SK-N-MC (cell line): ENCODE data around the gene FZD4.
A peak's percentile ranks its signal among the peaks of the same experiment; 100 is the strongest.
"Not testable (repeated sequence)": the region's sequence is repeated elsewhere in the genome, so short reads cannot be mapped to it uniquely, and the experiment has no call there.

Source experiments
- DNase-seq: peaks from one replicate; pipeline ENCODE4 v3.0.0-alpha.2; 2011; ENCODE audit warnings: low read depth, low spot score
- H3K27ac ChIP-seq: fragments of 200-600 bp; sonication (generic); 2 replicates; pipeline ENCODE4 v1.5.1; 2016; ENCODE audit warnings: mixed run types
- H3K36me3 ChIP-seq: fragments of 200-600 bp; sonication (generic); 2 replicates; pipeline ENCODE4 v1.6.1; 2017; ENCODE audit warnings: antibody characterized with exemption, low read length, mixed read lengths; ENCODE audit not compliant: insufficient read depth
- H3K4me3 ChIP-seq: fragments of 200-600 bp; sonication (generic); 2 replicates; pipeline ENCODE4 v1.5.1; 2016
- H3K9ac ChIP-seq: fragments of 200-600 bp; sonication (generic); 2 replicates; pipeline ENCODE4 v1.8.0; 2017; ENCODE audit warnings: mixed run types, mixed read lengths; ENCODE audit not compliant: insufficient read length
- H3K9me3 ChIP-seq: fragments of 200-600 bp; sonication (generic); 2 replicates; pipeline ENCODE4 v1.6.1; 2017; ENCODE audit warnings: low read depth, mild to moderate bottlenecking, antibody characterized with exemption, low read length, moderate library complexity, mixed read lengths
- EZH2 ChIP-seq: fragments of 200-600 bp; sonication (generic); IDR thresholded peaks from one replicate; pipeline ENCODE4 v1.6.1; 2017; ENCODE audit warnings: antibody characterized with exemption
- FOXP2 ChIP-seq: optimal IDR thresholded peaks from 2 replicates; pipeline ENCODE3; 2011; ENCODE audit warnings: mild to moderate bottlenecking, moderate library complexity; ENCODE audit not compliant: insufficient read depth; ENCODE audit errors: extremely low read length, control extremely low read depth
- POLR2AphosphoS5 ChIP-seq: IDR thresholded peaks from 2 replicates; pipeline ENCODE4 v1.6.1; 2012; ENCODE audit warnings: mild to moderate bottlenecking, low read depth, low read length, borderline replicate concordance

The FZD4 gene

DNA sequence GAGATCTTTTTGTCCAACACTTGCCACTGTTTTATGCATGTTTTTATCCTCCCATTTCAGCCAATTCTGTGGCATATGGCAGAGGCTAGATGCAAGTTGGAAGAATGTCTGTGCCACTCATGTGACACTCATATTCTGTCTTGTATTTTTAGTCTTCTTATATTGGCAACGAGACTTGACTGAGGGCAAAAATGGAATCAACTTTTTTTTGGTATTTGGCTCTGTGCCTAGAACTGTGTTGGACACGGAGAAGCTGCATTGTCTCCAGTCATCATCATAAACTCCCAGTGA, 1.7 kb upstream of the FZD4 start:
- TF ChIP-seq POLR2AphosphoS5 (no peak), FOXP2 (no peak), EZH2 (no peak)
- H3K4me3 ChIP-seq, result no peak overlapping the region
- H3K27ac ChIP-seq, result no peak overlapping the region
- no peaks in the 10 kb centered on the region for H3K9me3 ChIP-seq
- peaks cover 5% of the 10 kb centered on the region; the same call in 1 of the 2 replicates for H3K36me3 ChIP-seq
- no peak for DNase-seq
- no peak overlapping the region for H3K9ac ChIP-seq

DNA sequence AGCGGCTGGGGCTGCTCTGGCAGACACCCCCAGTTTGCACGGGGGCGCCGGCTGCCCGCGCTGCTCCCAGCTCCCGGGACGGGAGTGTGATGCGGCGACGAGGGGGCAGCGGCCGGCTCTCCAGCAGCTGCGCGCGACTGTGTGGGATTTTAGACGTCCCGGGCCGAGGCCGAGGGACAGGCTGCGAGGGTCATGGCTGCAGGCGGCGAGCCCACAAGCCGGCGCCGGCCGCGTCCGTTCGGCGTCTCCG, 159 bp downstream of the FZD4 start:
- Histone ChIP-seq H3K9me3 (no peaks in the 10 kb centered on the region), H3K36me3 (peaks cover 12% of the 10 kb centered on the region; the same call in 1 of the 2 replicates), H3K27ac (no peak overlapping the region), H3K9ac (peak overlapping the region; percentile 21), H3K4me3 (peak overlapping the region; percentile 81)
- no peak for DNase-seq
- TF ChIP-seq FOXP2, result no peak
- TF ChIP-seq POLR2AphosphoS5, result peak; percentile 40; the same call in 1 of the 2 replicates

DNA sequence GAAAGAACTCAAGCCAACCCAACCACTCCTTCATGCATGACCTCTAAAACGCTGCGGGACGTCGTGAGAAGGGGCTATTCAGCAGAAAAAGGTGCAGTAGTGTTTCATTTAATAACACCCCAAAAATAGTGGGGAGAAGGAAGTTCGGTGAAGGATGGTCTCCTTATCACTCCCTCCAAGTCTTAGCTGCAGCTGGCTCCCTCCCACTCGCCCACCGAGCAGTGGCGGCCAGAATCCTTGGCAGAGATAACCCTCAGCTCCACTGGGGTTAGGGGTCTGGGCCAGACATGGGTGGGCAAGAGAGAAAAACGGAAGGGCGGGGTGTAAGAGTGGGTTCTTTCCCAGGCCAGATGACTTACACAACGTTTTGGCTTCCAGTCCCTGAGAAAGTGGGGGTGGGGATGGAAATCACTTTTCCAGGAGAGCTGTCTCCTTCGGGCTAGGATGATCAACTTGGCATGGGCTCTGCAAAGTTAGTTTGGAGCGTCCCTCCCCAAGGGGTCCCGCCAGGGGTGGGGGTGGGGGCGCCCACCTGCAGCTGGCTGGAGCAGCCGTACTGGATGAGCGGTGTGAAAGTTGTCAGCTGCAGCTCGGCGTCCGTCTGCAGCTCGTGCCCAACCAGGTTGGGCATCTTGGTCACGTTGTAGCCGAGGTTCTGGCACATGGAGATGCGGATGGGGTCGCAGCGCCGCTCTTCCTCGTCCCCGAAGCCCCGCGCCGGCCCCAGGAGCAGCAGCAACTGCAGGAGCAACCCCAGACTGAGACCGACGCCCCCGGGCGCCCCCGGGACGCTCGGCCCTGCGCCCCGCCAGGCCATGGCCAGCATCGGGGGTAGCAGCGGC, 705 bp downstream of the FZD4 start:
- H3K9me3 ChIP-seq, result no peaks in the 10 kb centered on the region
- peak overlapping the region; percentile 21 for H3K9ac ChIP-seq
- no peak for DNase-seq
- H3K36me3 ChIP-seq, result peaks cover 12% of the 10 kb centered on the region; the same call in 1 of the 2 replicates
- peak overlapping the region; percentile 81 for H3K4me3 ChIP-seq
- no peak overlapping the region for H3K27ac ChIP-seq
- TF ChIP-seq POLR2AphosphoS5 (no peak), EZH2 (no peak), FOXP2 (no peak)

DNA sequence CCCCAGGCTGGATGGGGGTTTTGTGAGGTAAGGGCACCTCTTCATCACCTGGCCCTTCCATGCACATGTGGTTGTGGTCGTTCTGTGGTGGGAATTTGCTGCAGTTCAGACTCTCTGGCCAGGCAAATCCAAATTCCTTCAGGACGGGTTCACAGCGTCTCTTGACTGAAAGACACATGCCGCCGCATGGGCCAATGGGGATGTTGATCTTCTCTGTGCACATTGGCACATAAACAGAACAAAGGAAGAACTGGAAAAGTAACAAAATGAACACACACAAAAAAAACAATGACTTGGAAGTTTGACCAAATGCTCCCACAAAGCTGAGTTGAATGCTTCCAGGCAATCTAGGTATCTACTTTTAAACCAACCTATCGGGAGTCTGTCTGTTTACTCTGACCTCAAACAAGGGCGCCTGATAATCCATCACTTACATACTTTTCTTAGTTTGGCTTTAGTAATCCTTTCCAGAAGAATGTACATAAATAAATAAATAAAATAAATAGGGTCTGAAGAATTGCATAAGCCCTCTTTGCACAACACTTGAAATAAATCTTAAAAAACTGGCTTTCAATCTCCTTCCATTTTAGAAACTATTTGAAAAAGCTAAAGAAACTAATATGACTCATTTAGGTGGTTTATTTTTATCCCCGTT, 2.8 kb downstream of the FZD4 start:
- H3K36me3 ChIP-seq, result peaks cover 12% of the 10 kb centered on the region; the same call in 1 of the 2 replicates
- H3K27ac ChIP-seq, result no peak overlapping the region
- DNase-seq, result no peak
- no peak overlapping the region for H3K9ac ChIP-seq
- no peak for TF ChIP-seq FOXP2
- no peak for TF ChIP-seq POLR2AphosphoS5
- no peak for TF ChIP-seq EZH2
- no peaks in the 10 kb centered on the region for H3K9me3 ChIP-seq
- H3K4me3 ChIP-seq, result no peak overlapping the region

DNA sequence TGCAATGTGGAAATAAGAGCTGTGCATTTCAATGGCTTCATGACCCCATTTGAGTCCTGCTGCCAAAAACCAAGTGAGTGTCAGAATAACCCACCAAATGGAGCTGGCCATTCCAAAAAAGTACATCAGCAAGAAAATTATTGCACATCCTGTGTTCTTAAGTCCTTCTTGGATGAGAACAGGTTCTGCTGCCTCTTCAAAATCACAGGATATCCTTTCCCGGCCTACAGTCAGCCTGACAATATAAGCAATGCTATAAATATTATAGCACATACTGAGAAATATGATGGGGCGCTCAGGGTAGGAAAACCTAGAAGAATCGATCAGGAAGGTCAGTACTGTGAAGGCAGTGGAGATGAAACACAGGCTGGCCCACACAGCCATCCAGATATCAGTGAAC, 3.5 kb downstream of the FZD4 start:
- Histone ChIP-seq H3K9me3 (no peaks in the 10 kb centered on the region), H3K9ac (no peak overlapping the region), H3K4me3 (no peak overlapping the region), H3K36me3 (peaks cover 12% of the 10 kb centered on the region; the same call in 1 of the 2 replicates), H3K27ac (no peak overlapping the region)
- DNase-seq, result no peak
- no peak for TF ChIP-seq EZH2
- TF ChIP-seq POLR2AphosphoS5, result no peak
- no peak for TF ChIP-seq FOXP2

DNA sequence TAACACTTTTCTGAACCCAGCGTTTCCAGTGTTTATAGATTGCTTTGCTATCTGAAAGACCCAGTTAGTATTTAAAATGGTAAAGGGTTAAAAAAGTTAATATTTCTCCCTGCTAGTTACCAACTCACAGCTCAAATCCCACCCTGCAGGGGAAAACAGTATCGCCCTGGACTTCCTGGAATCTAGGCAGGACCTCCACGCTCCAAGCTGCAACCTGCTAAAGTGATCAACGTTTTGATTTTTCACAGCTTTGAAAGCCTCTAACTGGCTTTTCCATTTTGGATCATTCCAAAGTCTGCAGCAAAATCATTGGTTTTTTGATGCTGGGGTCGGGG, 4.6 kb downstream of the FZD4 start:
- H3K27ac ChIP-seq, result no peak overlapping the region
- H3K9ac ChIP-seq, result no peak overlapping the region
- DNase-seq, result no peak
- peaks cover 12% of the 10 kb centered on the region; the same call in 1 of the 2 replicates for H3K36me3 ChIP-seq
- H3K9me3 ChIP-seq, result no peaks in the 10 kb centered on the region
- TF ChIP-seq FOXP2, result no peak
- no peak for TF ChIP-seq EZH2
- no peak for TF ChIP-seq POLR2AphosphoS5
- no peak overlapping the region for H3K4me3 ChIP-seq

DNA sequence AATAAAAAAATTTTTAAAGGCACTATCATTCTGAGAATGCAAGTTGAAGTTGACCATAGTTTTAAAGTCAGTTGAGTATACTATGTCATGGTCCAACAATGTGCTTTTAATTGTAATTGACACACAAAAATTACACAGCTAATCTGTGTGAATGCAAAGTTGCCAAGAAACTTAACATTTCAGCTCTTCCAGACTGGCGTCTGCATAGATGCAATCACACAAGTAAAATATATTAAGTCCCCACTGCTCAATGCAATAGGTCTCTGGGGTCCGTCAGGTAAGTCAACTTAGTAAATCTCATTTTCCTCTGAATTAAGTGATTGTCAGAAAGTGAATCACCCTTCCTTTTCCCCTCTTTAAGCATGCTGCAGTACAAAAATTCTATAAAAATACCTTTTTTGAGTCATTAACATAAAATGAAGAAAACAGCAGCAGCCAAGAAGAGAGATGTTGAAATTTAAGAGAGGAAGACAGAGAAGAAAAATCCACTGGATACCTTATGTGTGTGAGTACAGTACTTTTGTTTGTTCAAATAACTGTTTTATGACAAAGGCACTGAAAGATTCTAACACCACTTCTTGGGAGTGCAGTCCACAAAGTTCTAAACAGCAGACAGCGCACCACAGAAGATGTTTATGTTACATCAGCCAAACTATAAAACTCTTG, 5.1 kb downstream of the FZD4 start:
- TF ChIP-seq POLR2AphosphoS5 (no peak), FOXP2 (no peak), EZH2 (no peak)
- no peak overlapping the region for H3K9ac ChIP-seq
- H3K9me3 ChIP-seq, result no peaks in the 10 kb centered on the region
- no peak overlapping the region for H3K4me3 ChIP-seq
- DNase-seq, result no peak
- H3K27ac ChIP-seq, result no peak overlapping the region
- H3K36me3 ChIP-seq, result peaks cover 12% of the 10 kb centered on the region; the same call in 1 of the 2 replicates

DNA sequence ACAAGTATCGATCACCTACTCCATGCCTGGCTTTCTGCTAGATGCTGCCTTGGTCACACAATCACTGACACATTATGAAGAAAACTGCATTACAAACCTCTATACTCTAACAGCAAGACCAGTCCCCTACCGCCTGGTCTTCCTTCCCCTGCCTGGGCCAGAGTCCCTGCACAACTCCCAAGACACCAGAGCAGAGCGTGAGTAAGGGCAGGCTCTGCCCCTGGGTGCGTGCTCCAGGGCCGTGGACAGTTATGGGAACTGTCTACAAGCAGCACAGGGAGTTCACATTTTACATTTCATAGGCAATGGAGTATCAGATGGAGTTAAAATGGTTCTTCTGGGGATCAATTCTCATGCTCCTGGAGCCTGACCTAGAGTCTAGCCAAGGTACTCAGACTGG, 6.5 kb downstream of the FZD4 start:
- no peak overlapping the region for H3K4me3 ChIP-seq
- H3K36me3 ChIP-seq, result peaks cover 12% of the 10 kb centered on the region; the same call in 1 of the 2 replicates
- H3K27ac ChIP-seq, result no peak overlapping the region
- no peak for DNase-seq
- no peak overlapping the region for H3K9ac ChIP-seq
- no peaks in the 10 kb centered on the region for H3K9me3 ChIP-seq
- TF ChIP-seq FOXP2, result no peak
- TF ChIP-seq EZH2, result no peak
- TF ChIP-seq POLR2AphosphoS5, result no peak

DNA sequence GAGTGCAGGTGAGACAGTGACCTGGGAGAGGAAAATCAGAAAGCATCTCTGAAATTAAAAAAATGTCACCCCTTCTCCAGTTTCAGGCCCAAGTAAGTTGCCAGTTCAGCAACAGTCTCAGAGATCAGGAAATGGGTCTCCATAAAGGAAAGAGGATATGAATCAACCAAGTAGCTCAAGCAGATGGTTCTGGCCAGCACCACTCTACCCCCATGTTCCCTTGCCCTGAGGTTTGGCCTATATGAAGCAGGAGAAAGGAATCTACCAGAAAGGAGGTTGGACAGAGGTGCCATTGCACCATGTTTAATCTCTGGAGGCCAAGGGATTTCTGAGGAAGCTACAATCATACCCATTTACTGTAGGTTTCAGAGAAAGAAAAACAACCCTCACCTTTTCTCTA, 7.7 kb downstream of the FZD4 start:
- H3K4me3 ChIP-seq, result no peak overlapping the region
- TF ChIP-seq POLR2AphosphoS5, result no peak
- no peak for TF ChIP-seq EZH2
- TF ChIP-seq FOXP2, result no peak
- DNase-seq, result no peak
- H3K27ac ChIP-seq, result no peak overlapping the region
- H3K9me3 ChIP-seq, result no peaks in the 10 kb centered on the region
- H3K36me3 ChIP-seq, result peaks cover 12% of the 10 kb centered on the region; the same call in 1 of the 2 replicates
- no peak overlapping the region for H3K9ac ChIP-seq

DNA sequence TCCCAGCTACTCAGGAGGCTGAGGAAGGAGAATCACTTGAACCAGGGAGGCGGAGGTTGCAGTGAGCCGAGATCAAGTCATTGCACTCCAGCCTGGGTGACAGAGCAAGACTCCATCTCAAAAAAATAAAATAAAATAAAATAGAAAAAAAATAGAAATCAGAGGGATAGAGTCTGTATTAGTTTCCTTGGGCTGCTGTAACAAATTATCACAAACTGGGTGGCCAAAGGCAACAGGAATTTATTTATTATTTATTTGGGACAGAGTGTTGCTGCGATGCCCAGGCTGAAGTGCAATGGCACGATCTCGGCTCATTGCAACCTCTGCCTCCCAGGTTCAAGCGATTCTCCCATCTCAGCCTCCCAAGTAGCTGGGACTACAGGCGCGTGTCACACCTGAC, 11.7 kb downstream of the FZD4 start:
- not testable (repeated sequence) for H3K9me3 ChIP-seq, DNase-seq, H3K27ac ChIP-seq, H3K9ac ChIP-seq, H3K4me3 ChIP-seq, H3K36me3 ChIP-seq
